Right renal pelvis (tissue), 4 donors: ENCODE measurements around the gene ASTL. TPM values are rescaled to one million over a fixed set of nuclear protein-coding genes. Genes with fewer than 3 reads are reported as not detected.
"Not testable (repeated sequence)": the region's sequence is repeated elsewhere in the genome, so short reads cannot be mapped to it uniquely, and the experiment has no call there.

Experiments
- DNase-seq, 4 donors: peaks; one replicate each; pipeline ENCODE4 v3.0.0-alpha.2; 2013; ENCODE audit warnings: low read depth in 4 of 4, low spot score in 3 of 4, missing footprints in 1 of 4
- polyA plus RNA-seq, 4 donors: library from polyadenylated mRNA; unstranded; fragments of 120-200 nt; gene quantifications; one replicate each; pipeline ENCODE4 v1.2.1, GENCODE V29; 2013; ENCODE audit not compliant: insufficient read length in 4 of 4

The ASTL gene
- polyA plus RNA-seq, 4 donors: 0.23 to 0.32 TPM; not detected in 2

- not testable (repeated sequence) for DNase-seq
Observed at GRCh38 chr2:96160366-96160765, 22.1 kb upstream of the ASTL start.

GRCh38 chr2:96159084-96159830 lies 21.0 kb upstream of the ASTL start:
- DNase-seq: no peak

GRCh38 chr2:96158554-96158940 lies 20.2 kb upstream of the ASTL start:
- no peak for DNase-seq

- DNase-seq: no peak
Observed at GRCh38 chr2:96157649-96158553, 19.6 kb upstream of the ASTL start.

GRCh38 chr2:96156926-96157648 lies 18.8 kb upstream of the ASTL start:
- DNase-seq: no peak

GRCh38 chr2:96156011-96156820 lies 17.9 kb upstream of the ASTL start:
- DNase-seq: no peak

GRCh38 chr2:96154506-96155380 lies 16.4 kb upstream of the ASTL start:
- no peak for DNase-seq

- DNase-seq: no peak
Observed at GRCh38 chr2:96153991-96154431, 15.7 kb upstream of the ASTL start.

- DNase-seq: no peak
Observed at GRCh38 chr2:96153291-96153713, 15.0 kb upstream of the ASTL start.

GRCh38 chr2:96152304-96153161 lies 14.2 kb upstream of the ASTL start:
- DNase-seq: no peak

GRCh38 chr2:96151595-96152303 lies 13.4 kb upstream of the ASTL start:
- DNase-seq: no peak

GRCh38 chr2:96150791-96151594 lies 12.7 kb upstream of the ASTL start:
- no peak for DNase-seq

- no peak for DNase-seq
Observed at GRCh38 chr2:96150007-96150640, 11.8 kb upstream of the ASTL start.

- DNase-seq: peak in 1 of 4 donors; percentile 58
Observed at GRCh38 chr2:96148410-96149217, 10.3 kb upstream of the ASTL start.

- DNase-seq: no peak
Observed at GRCh38 chr2:96147593-96148201, 9.4 kb upstream of the ASTL start.
